Testis (tissue), 3 donors: ENCODE measurements around the gene NAXD. TPM values are rescaled to one million over a fixed set of nuclear protein-coding genes. Genes with fewer than 3 reads are reported as not detected.

Experiments
- DNase-seq: peaks from one replicate; pipeline ENCODE4 v3.0.0-alpha.2; 2019
- H3K27ac ChIP-seq, 2 donors: fragments of 200-600 bp; sonication (generic); one replicate each; pipeline ENCODE4 v1.5.1; 2019
- H3K27me3 ChIP-seq: fragments of 200-600 bp; sonication (generic); one replicate; pipeline ENCODE4 v1.5.1; 2019
- H3K36me3 ChIP-seq: fragments of 200-600 bp; sonication (generic); one replicate; pipeline ENCODE4 v1.5.1; 2017; ENCODE audit warnings: low read depth; ENCODE audit errors: missing control alignments
- H3K4me1 ChIP-seq: fragments of 200-600 bp; sonication (generic); one replicate; pipeline ENCODE4 v1.5.1; 2019
- H3K4me3 ChIP-seq, 2 donors: fragments of 200-600 bp; sonication (generic); one replicate each; pipeline ENCODE4 v1.5.1; 2017 to 2019
- H3K9me3 ChIP-seq: fragments of 200-600 bp; sonication (generic); one replicate; pipeline ENCODE4 v1.5.1; 2017
- POLR2A ChIP-seq: fragments of 450-650 bp; IDR thresholded peaks from one replicate; pipeline ENCODE4 v1.6.1; 2017; ENCODE audit warnings: antibody characterized with exemption, mild to moderate bottlenecking, moderate library complexity
- WGBS, 2 donors: methylation state at CpG; one replicate each; pipeline ENCODE4 v1.1.5; 2018; 5-methylcytosine and 5-hydroxymethylcytosine counted together
- intact Hi-C: fragments of 100-400 bp; cut with DNase I; formaldehyde crosslinking; loops from one replicate; pipeline ENCODE4 v1.15.1; 2023; ENCODE audit warnings: low total_unique reads
- polyA plus RNA-seq: library from polyadenylated mRNA; stranded (reverse); fragments of 350-450 nt; fragmentation: Illumina TruSeq; extraction: RNeasy Lipid Tissue Mini Kit (QIAGEN cat#74804); gene quantifications from one replicate; pipeline ENCODE4 v1.2.3, GENCODE V29; 2014; ENCODE audit warnings: low read depth, low replicate concordance; ENCODE audit not compliant: insufficient read depth
- total RNA-seq, 2 donors: library from RNA; depleted of rRNA; stranded (reverse); fragments of >200 nt; gene quantifications; one replicate each; pipeline ENCODE4 v1.2.3, GENCODE V29; 2016
- TF ChIP-seq, protein P1 (sequence below), 3 experiments: fragments of 450-650 bp in 2 of 3; fragments of 200-600 bp in 1 of 3; sonication (generic) in 1 of 3; IDR thresholded peaks; one replicate each; pipeline ENCODE4 v1.5.1; 2016 to 2019; ENCODE audit warnings: antibody characterized with exemption in 3 of 3, mild to moderate bottlenecking in 2 of 3, moderate library complexity in 1 of 3

NAXD gene
- total and polyA plus RNA-seq, 3 donors from 2014 or later, result 63.2 to 75.3 (median 66.4) TPM

DNA sequence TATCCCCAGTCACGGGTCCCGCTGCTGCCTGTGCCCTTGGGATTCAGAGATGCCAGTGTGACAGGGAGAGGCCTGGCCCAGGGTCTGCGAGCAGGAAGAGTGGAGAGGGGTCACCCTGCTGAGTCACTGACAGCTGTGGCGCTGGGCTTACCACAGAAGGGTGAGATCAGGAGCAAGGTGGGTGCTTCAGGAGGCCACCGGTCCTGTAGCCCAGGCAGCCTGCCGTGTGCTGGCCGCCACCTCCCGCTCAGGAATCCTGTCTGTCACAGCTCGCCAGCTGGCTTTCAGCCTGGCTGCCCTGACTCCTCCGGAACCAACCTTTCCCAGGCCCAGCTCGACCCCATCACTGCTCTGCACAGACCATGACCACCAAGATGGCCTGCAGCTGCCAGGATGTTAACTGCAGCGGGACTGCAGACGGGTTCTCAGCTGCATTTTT is 25.3 kb downstream of the NAXD start:
- H3K36me3 ChIP-seq, result no peaks in the 10 kb centered on the region
- intact Hi-C loops, result no loop called here
- peak overlapping the region in 1 of 2 donors; percentile 61 for H3K27ac ChIP-seq
- TF ChIP-seq, protein P1, sequence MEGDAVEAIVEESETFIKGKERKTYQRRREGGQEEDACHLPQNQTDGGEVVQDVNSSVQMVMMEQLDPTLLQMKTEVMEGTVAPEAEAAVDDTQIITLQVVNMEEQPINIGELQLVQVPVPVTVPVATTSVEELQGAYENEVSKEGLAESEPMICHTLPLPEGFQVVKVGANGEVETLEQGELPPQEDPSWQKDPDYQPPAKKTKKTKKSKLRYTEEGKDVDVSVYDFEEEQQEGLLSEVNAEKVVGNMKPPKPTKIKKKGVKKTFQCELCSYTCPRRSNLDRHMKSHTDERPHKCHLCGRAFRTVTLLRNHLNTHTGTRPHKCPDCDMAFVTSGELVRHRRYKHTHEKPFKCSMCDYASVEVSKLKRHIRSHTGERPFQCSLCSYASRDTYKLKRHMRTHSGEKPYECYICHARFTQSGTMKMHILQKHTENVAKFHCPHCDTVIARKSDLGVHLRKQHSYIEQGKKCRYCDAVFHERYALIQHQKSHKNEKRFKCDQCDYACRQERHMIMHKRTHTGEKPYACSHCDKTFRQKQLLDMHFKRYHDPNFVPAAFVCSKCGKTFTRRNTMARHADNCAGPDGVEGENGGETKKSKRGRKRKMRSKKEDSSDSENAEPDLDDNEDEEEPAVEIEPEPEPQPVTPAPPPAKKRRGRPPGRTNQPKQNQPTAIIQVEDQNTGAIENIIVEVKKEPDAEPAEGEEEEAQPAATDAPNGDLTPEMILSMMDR (IDR thresholded peaks at IDR 0.05), result no peak
- TF ChIP-seq POLR2A, result no peak
- peak; percentile 67 for DNase-seq
- no peak overlapping the region for H3K4me3 ChIP-seq
- no peaks in the 10 kb centered on the region for H3K27me3 ChIP-seq
- no peaks in the 10 kb centered on the region for H3K9me3 ChIP-seq
- WGBS, 2 donors, result 45 to 49% methylated on average over 13 of the region's 13 CpGs
- peaks cover 22% of the 10 kb centered on the region for H3K4me1 ChIP-seq

DNA sequence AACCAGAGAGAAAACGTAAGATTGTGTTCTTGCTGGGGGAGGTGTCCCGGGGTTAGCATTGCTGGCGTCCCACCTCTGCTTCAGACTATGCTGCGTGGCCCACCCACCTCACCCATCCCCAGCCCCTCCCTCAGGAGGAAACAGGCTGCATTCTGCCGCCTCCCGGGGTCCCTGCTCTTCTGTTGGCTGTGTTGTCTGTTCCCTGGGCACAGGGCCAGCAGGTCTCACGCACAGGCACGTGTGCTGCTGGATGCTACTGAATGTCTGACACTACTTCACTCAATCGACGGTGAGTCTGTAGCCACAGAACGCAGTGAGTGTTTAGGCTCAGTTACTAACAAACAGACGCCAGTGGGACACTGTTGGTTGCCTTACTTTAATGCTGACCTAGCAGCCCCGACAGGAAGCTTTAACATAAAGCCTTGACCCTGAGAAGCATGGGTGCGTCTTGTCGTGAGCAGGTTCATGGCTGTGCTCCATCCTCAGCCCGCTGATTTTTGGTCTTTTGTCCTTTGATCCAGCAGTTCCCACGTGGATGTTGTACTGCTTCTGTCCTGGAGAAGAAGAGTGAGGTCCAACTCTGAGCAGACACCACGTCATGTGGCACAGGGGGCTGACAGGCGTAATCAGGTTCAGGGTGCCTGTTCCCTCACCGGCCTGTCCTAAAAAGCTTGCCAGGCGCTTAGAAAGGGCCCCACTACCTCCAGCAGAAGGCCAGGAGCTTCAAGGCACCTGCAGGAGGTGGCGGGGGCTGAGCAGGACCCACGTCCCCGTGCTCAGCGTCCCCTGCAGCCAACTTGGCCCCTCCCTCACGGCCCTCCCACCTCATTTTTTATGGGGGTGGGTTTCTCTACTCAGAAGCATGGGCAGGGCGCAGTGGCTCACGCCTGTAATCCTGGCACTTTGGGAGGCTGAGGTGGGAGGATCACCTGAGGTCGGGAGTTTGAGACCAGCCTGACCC is 26.0 kb downstream of the NAXD start:
- Histone ChIP-seq H3K4me3 (no peak overlapping the region), H3K4me1 (peaks cover 22% of the 10 kb centered on the region), H3K9me3 (no peaks in the 10 kb centered on the region), H3K27me3 (no peaks in the 10 kb centered on the region), H3K36me3 (no peaks in the 10 kb centered on the region), H3K27ac (peak overlapping the region; percentile 6 to 61)
- peak; percentile 72 for DNase-seq
- TF ChIP-seq POLR2A, result no peak
- TF ChIP-seq, protein P1 (IDR thresholded peaks at IDR 0.05), result no peak
- 57 to 60% methylated on average over 19 to 29 of the region's 29 CpGs for WGBS, 2 donors
- intact Hi-C loops, result no loop called here

DNA sequence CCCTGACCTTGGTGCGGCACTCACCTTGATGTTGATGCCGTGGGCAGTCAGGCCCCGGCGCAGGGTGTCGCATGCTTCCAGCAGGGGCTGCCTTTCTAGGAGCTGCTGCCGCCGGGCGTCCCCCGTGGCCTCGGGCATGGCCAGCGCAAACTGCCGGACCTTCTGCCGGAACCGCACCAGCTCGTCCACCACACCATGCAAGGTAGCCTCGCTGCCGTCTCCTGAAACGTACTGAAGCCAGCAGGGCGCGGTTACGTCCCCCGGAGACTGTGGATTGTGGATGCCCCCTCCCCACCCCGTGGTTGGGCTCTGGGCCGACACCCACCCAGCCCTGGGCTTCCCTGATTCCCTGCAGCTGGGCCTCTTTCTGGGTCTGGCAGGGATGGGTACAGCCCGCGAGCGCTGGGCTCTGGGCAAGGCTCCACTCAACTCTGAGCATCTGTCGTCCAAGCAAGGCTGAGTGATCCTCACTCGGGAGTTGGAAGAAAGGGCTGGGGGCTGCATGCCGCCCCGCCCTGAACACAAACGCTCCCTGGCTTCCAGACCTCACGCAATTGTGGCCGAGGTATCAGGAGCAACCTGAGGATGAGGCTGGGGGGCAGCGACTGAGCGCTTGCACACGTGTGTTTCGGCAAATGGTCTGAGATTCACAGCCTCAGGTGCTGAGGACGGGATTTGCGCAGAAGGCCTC is 27.1 kb downstream of the NAXD start:
- intact Hi-C loops, result no loop called here
- Histone ChIP-seq H3K4me1 (peaks cover 22% of the 10 kb centered on the region), H3K27ac (no peak overlapping the region), H3K36me3 (no peaks in the 10 kb centered on the region), H3K4me3 (no peak overlapping the region), H3K9me3 (no peaks in the 10 kb centered on the region), H3K27me3 (no peaks in the 10 kb centered on the region)
- WGBS, 2 donors, result 93% methylated on average over 23 to 40 of the region's 40 CpGs
- no peak for TF ChIP-seq POLR2A
- TF ChIP-seq, protein P1 (IDR thresholded peaks at IDR 0.05), result no peak
- DNase-seq, result no peak

DNA sequence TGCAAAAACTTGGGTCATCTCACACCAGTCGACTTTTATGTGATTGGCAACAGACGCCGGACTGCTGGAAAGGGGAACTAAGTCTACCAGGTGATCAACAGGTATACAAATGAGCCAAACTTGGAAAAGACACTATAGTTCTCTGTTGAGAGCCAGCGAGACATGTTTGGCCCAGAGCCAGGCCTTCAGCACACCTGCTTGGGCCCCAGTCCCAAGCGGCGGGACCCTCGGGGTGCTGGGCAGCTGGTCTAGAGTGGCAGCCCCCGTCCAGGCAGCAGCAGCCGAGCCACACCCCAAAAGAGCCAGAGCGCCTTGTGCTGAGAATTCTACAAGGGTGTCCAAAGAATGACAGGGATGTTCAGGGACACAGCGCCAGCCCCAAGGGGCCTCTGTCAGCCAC is 28.0 kb downstream of the NAXD start:
- Histone ChIP-seq H3K27ac (no peak overlapping the region), H3K9me3 (no peaks in the 10 kb centered on the region), H3K4me1 (peaks cover 27% of the 10 kb centered on the region), H3K4me3 (no peak overlapping the region), H3K36me3 (no peaks in the 10 kb centered on the region), H3K27me3 (no peaks in the 10 kb centered on the region)
- TF ChIP-seq, protein P1 (IDR thresholded peaks at IDR 0.05), result no peak
- no peak for TF ChIP-seq POLR2A
- no peak for DNase-seq
- WGBS, 2 donors, result 89% methylated on average over 7 to 11 of the region's 11 CpGs
- intact Hi-C loops, result no loop called here
